Measurements from ENCODE around the gene CCDC88B. TPM values are rescaled to one million over a fixed set of nuclear protein-coding genes. Genes with fewer than 3 reads are reported as not detected.
A peak's percentile ranks its signal among the peaks of the same experiment; 100 is the strongest.

Gene CCDC88B
- total and polyA plus RNA-seq, 9 of the 15 experiments (the other 6 are each of a cell fraction or from before 2014, with no cell fraction given), result 0.13 to 18.1 (median 7.9) TPM

DNA sequence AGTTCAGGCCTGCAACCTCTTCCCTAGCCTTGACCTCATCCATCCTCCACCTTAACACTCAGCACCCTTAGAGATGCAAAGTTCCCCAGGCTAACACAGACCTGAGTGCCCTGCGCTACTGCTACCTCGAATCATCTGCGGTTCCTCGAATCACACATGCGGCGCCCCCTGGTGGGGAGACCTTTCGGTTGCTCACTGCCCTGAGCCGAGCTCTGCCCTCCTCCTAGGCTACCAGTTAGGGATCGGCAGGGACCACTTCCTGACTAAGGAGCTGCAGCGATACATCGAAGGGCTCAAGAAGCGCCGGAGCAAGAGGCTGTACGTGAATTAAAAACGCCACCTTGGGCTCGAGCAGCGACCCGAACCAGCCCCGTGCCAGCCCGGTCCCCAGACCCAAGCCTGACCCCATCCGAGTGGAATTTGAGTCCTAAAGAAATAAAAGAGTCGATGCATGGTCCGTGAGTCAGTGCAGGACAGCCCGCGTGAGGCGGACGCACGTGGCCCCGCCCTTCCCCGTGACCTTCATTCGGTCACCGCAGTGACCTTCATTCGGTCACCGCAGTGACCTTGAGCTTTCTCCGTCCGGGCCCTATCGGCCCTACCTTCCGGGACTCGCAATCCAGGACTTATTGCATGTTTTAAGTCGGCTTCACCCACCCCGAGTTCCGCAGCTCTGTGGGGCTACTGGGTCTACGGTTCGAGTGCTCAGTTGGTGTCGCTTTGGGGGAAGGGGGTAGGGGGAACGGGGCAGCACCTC is 35.5 kb upstream of the CCDC88B start (continued):
- TF ChIP-seq, protein P1, sequence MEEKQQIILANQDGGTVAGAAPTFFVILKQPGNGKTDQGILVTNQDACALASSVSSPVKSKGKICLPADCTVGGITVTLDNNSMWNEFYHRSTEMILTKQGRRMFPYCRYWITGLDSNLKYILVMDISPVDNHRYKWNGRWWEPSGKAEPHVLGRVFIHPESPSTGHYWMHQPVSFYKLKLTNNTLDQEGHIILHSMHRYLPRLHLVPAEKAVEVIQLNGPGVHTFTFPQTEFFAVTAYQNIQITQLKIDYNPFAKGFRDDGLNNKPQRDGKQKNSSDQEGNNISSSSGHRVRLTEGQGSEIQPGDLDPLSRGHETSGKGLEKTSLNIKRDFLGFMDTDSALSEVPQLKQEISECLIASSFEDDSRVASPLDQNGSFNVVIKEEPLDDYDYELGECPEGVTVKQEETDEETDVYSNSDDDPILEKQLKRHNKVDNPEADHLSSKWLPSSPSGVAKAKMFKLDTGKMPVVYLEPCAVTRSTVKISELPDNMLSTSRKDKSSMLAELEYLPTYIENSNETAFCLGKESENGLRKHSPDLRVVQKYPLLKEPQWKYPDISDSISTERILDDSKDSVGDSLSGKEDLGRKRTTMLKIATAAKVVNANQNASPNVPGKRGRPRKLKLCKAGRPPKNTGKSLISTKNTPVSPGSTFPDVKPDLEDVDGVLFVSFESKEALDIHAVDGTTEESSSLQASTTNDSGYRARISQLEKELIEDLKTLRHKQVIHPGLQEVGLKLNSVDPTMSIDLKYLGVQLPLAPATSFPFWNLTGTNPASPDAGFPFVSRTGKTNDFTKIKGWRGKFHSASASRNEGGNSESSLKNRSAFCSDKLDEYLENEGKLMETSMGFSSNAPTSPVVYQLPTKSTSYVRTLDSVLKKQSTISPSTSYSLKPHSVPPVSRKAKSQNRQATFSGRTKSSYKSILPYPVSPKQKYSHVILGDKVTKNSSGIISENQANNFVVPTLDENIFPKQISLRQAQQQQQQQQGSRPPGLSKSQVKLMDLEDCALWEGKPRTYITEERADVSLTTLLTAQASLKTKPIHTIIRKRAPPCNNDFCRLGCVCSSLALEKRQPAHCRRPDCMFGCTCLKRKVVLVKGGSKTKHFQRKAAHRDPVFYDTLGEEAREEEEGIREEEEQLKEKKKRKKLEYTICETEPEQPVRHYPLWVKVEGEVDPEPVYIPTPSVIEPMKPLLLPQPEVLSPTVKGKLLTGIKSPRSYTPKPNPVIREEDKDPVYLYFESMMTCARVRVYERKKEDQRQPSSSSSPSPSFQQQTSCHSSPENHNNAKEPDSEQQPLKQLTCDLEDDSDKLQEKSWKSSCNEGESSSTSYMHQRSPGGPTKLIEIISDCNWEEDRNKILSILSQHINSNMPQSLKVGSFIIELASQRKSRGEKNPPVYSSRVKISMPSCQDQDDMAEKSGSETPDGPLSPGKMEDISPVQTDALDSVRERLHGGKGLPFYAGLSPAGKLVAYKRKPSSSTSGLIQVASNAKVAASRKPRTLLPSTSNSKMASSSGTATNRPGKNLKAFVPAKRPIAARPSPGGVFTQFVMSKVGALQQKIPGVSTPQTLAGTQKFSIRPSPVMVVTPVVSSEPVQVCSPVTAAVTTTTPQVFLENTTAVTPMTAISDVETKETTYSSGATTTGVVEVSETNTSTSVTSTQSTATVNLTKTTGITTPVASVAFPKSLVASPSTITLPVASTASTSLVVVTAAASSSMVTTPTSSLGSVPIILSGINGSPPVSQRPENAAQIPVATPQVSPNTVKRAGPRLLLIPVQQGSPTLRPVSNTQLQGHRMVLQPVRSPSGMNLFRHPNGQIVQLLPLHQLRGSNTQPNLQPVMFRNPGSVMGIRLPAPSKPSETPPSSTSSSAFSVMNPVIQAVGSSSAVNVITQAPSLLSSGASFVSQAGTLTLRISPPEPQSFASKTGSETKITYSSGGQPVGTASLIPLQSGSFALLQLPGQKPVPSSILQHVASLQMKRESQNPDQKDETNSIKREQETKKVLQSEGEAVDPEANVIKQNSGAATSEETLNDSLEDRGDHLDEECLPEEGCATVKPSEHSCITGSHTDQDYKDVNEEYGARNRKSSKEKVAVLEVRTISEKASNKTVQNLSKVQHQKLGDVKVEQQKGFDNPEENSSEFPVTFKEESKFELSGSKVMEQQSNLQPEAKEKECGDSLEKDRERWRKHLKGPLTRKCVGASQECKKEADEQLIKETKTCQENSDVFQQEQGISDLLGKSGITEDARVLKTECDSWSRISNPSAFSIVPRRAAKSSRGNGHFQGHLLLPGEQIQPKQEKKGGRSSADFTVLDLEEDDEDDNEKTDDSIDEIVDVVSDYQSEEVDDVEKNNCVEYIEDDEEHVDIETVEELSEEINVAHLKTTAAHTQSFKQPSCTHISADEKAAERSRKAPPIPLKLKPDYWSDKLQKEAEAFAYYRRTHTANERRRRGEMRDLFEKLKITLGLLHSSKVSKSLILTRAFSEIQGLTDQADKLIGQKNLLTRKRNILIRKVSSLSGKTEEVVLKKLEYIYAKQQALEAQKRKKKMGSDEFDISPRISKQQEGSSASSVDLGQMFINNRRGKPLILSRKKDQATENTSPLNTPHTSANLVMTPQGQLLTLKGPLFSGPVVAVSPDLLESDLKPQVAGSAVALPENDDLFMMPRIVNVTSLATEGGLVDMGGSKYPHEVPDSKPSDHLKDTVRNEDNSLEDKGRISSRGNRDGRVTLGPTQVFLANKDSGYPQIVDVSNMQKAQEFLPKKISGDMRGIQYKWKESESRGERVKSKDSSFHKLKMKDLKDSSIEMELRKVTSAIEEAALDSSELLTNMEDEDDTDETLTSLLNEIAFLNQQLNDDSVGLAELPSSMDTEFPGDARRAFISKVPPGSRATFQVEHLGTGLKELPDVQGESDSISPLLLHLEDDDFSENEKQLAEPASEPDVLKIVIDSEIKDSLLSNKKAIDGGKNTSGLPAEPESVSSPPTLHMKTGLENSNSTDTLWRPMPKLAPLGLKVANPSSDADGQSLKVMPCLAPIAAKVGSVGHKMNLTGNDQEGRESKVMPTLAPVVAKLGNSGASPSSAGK (IDR thresholded peaks at IDR 0.05), result peak; percentile 66
- TF ChIP-seq KAT7 (CRISPR knock-in tag; IDR thresholded peaks at IDR 0.05; ENCODE audit: borderline replicate concordance) (0 out of 2 replicates have a peak, but pooled peaks have one; percentile 55), TSC22D4 (tag; IDR thresholded peaks at IDR 0.05) (no peak), CSDE1 (IDR thresholded peaks at IDR 0.05) (no peak), POLR2G (IDR thresholded peaks at IDR 0.05; ENCODE audit: low read depth, low read length) (peak; percentile 75), MTA1 (IDR thresholded peaks at IDR 0.05; ENCODE audit: borderline replicate concordance) (no peak), RB1 (IDR thresholded peaks at IDR 0.05; ENCODE audit: low read depth) (peak; percentile 16; the same call in 1 of the 2 replicates), ZNF282 (CRISPR knock-in tag; IDR thresholded peaks at IDR 0.05) (no peak), ZNF140 (CRISPR knock-in tag; IDR thresholded peaks at IDR 0.05) (no peak), POLR2AphosphoS5 (IDR thresholded peaks at IDR 0.05; ENCODE audit: control insufficient read depth, insufficient read depth, low read depth, low read length) (peak; percentile 60), ZNF23 (CRISPR knock-in tag; IDR thresholded peaks at IDR 0.05) (no peak), NR2C1 (IDR thresholded peaks at IDR 0.05) (peak; percentile 80), NR2C1 (tag; IDR thresholded peaks at IDR 0.05) (peak; percentile 85), HLTF (IDR thresholded peaks at IDR 0.05) (peak; percentile 74; the same call in 1 of the 2 replicates), ZNF395 (CRISPR knock-in tag; IDR thresholded peaks at IDR 0.05) (no peak)
